SU-DHL-6 (cell line): ENCODE results near the gene ZBTB17.

Experiments
- H2AFZ ChIP-seq: fragments of 200-600 bp; sonication (generic); 2 replicates; pipeline ENCODE4 v1.6.1; 2014; ENCODE audit warnings: low read depth, mild to moderate bottlenecking, moderate library complexity, mixed read lengths, antibody characterized with exemption, low read length; ENCODE audit not compliant: severe bottlenecking
- H3F3A ChIP-seq: fragments of 200-600 bp; shearing (Covaris generic); 2 replicates; pipeline ENCODE4 v1.6.0; 2016; ENCODE audit warnings: antibody characterized with exemption, mild to moderate bottlenecking; ENCODE audit not compliant: insufficient read depth
- H3K27ac ChIP-seq: fragments of 200-600 bp; sonication (generic); 2 replicates; pipeline ENCODE4 v1.5.1; 2016; ENCODE audit warnings: low read depth, mild to moderate bottlenecking, low read length, moderate library complexity, mixed read lengths
- H3K27me3 ChIP-seq: fragments of 200-600 bp; sonication (generic), shearing (Covaris generic); 2 replicates; pipeline ENCODE4 v1.6.0; 2014; ENCODE audit warnings: mild to moderate bottlenecking, low read length
- H3K36me3 ChIP-seq: fragments of 200-600 bp; sonication (generic); 2 replicates; pipeline ENCODE4 v1.6.1; 2014; ENCODE audit warnings: mild to moderate bottlenecking, low read length, mixed read lengths
- H3K4me2 ChIP-seq: fragments of 300-600, 200-600 bp; shearing (Covaris generic), sonication (generic); 2 replicates; pipeline ENCODE4 v1.6.0; 2014; ENCODE audit warnings: low read length, low read depth, mild to moderate bottlenecking; ENCODE audit not compliant: poor library complexity, severe bottlenecking
- H3K4me3 ChIP-seq: fragments of 200-600 bp; sonication (generic); 2 replicates; pipeline ENCODE4 v1.5.1; 2014; ENCODE audit warnings: antibody characterized with exemption, low read length, mild to moderate bottlenecking, mixed read lengths; ENCODE audit not compliant: insufficient read depth, poor library complexity, severe bottlenecking
- H3K79me2 ChIP-seq: fragments of 200-600 bp; sonication (generic); 2 replicates; pipeline ENCODE4 v1.6.1; 2014; ENCODE audit warnings: mild to moderate bottlenecking, low read length, moderate library complexity; ENCODE audit not compliant: insufficient read depth
- H3K9ac ChIP-seq: fragments of 200-600 bp; sonication (generic); 2 replicates; pipeline ENCODE4 v1.7.0; 2014; ENCODE audit warnings: mild to moderate bottlenecking, low read length
- H3K9me2 ChIP-seq: fragments of 200-600 bp; sonication (generic); replicated peaks from 2 replicates; pipeline ENCODE4 v1.6.1; 2014; ENCODE audit warnings: low read length; ENCODE audit not compliant: insufficient read depth
- H3K9me3 ChIP-seq: fragments of 200-600 bp; sonication (generic); 2 replicates; pipeline ENCODE4 v1.6.1; 2014; ENCODE audit warnings: low read length, mixed read lengths; ENCODE audit not compliant: insufficient read depth
- H4K20me1 ChIP-seq: fragments of 200-600 bp; sonication (generic); 2 replicates; pipeline ENCODE4 v1.6.1; 2014; ENCODE audit warnings: low read depth, mild to moderate bottlenecking, antibody characterized with exemption, low read length, moderate library complexity, mixed read lengths
- EZH2phosphoT487 ChIP-seq: fragments of 200-600 bp; sonication (generic), shearing (Covaris generic); conservative IDR thresholded peaks from 2 replicates; pipeline ENCODE4 v1.6.1; 2018; ENCODE audit warnings: mild to moderate bottlenecking, antibody characterized with exemption, low read length, moderate library complexity, mixed read lengths
- TF ChIP-seq, protein P1 (sequence below): fragments of 200-600 bp; sonication (generic); IDR thresholded peaks from one replicate; pipeline ENCODE4 v1.5.1; 2017; ENCODE audit warnings: antibody characterized with exemption, mild to moderate bottlenecking, low read length, moderate library complexity; ENCODE audit not compliant: insufficient read depth, poor library complexity, severe bottlenecking

ZBTB17 gene

DNA sequence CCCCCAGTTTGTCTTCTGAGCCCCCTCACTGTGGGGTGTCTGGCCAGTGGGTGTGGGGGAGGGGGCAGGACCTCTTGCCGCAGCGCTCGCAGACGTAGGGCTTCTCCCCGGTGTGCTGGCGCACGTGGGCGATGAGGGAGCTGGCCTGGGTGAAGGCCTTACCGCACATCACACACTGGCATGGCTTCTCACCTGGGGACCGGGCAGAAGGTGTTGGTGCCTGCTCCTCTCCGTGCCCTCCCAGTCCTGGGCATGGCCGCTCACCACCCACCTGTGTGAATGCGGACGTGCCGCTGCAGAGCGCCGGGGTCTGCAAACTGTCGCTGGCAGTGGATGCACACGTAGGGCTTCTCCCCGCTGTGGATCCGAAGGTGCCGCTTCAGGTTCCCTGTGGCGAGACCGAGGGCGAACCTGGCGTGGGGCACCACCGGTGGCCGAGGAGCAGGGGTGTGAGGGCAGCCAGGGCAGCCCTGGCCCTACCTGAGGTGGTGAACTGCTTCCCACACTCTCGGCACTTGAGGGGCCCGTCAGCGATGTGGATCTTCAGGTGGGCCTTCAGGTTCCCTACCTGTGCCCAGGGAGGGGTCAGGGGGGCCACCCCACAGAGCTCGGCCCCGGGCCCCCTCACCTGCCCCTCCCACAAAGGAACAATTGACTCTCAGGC is 32.4 kb downstream of the ZBTB17 start:
- Histone ChIP-seq H3K4me3 (no peak overlapping the region), H3K79me2 (no peaks in the 10 kb centered on the region), H3K27ac (no peak overlapping the region), H3K27me3 (no peaks in the 10 kb centered on the region), H4K20me1 (no peaks in the 10 kb centered on the region; the same call in 1 of the 2 replicates), H3K9ac (no peak overlapping the region), H3K4me2 (no peak overlapping the region), H3K9me3 (no peaks in the 10 kb centered on the region), H3K9me2 (no peaks in the 10 kb centered on the region), H2AFZ (no peak overlapping the region), H3K36me3 (no peaks in the 10 kb centered on the region), H3F3A (peaks cover 17% of the 10 kb centered on the region; the same call in 1 of the 2 replicates)
- no peak for TF ChIP-seq EZH2phosphoT487
- TF ChIP-seq, protein P1, sequence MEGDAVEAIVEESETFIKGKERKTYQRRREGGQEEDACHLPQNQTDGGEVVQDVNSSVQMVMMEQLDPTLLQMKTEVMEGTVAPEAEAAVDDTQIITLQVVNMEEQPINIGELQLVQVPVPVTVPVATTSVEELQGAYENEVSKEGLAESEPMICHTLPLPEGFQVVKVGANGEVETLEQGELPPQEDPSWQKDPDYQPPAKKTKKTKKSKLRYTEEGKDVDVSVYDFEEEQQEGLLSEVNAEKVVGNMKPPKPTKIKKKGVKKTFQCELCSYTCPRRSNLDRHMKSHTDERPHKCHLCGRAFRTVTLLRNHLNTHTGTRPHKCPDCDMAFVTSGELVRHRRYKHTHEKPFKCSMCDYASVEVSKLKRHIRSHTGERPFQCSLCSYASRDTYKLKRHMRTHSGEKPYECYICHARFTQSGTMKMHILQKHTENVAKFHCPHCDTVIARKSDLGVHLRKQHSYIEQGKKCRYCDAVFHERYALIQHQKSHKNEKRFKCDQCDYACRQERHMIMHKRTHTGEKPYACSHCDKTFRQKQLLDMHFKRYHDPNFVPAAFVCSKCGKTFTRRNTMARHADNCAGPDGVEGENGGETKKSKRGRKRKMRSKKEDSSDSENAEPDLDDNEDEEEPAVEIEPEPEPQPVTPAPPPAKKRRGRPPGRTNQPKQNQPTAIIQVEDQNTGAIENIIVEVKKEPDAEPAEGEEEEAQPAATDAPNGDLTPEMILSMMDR = no peak

DNA sequence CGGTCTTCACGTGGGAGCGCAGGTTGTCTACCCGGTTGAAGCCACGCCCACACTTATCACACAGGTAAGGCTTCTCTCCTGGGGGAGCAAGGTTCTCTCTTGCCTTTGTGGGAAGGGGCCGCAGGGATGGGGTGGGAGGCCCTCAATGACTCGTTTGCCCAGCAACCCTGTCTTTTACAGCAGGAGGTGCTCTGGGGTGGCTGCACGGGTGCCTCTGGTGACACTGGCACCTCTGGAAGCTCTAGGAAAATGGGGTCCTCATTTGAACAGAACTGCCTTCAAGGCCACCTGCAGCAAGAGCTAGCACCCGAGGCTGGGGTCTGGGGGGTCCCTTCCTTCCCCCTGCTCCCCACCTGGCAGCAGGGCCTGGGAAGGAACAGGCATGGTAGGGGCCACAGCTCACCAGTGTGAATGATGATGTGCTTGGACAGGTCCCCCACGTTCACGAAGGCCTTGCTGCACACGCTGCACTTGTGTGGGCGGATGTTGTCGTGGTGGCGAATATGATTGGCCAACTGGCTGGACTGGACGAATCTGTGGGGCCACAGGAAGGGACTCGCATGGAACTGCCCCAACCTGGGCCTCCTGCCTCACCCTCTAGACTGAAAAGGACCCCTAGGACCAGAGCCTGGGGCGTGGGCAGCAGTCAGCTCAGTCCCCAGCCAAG is 33.1 kb downstream of the ZBTB17 start:
- H2AFZ ChIP-seq = no peak overlapping the region

DNA sequence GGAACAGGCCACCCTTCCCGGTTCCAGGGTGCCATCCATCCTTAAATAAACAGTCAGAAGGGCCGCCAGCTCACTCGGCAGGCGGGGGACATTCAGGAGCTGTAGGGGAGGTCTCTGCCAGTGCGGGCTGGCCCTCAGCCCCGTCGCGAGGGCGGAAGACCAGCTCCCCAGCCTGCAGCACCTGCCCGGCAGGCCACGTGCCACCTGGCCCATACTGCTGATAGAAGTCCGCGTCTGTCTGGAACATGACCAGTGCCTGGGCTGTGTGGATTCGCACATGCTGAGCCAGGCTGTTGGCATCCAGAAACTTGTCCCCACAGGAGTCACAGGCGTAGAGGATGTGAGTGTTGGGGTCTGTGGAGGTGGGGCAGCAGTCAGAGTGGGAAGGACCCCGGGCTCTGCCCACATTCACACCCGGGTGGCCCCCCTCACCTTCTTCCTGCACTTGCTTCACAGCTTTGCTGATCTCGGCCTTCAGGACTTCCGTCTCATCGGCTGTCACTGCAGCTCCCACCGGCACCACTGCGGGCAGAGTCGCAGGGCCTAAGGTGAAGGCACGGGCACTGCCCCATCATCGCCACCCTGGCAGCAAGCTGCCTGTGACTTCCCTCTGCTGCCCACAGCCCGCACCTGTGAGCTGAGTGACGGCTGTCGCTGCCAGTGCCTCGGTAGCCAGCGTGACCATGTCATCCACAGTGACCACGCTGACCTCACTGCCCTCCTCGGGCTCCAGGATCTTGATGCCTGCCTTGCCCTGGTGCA is 33.8 kb downstream of the ZBTB17 start:
- Histone ChIP-seq H3K9ac (no peak overlapping the region), H3K9me3 (no peaks in the 10 kb centered on the region), H3K79me2 (no peaks in the 10 kb centered on the region), H3K9me2 (no peaks in the 10 kb centered on the region), H3F3A (peaks cover 17% of the 10 kb centered on the region; the same call in 1 of the 2 replicates), H3K27ac (no peak overlapping the region), H3K4me3 (no peak overlapping the region), H3K4me2 (no peak overlapping the region), H4K20me1 (no peaks in the 10 kb centered on the region; the same call in 1 of the 2 replicates), H2AFZ (no peak overlapping the region), H3K36me3 (no peaks in the 10 kb centered on the region), H3K27me3 (no peaks in the 10 kb centered on the region)
- no peak for TF ChIP-seq EZH2phosphoT487
- TF ChIP-seq, protein P1 = no peak

More for the DNA sequence above, 33.1 kb downstream of the ZBTB17 start:
- no peaks in the 10 kb centered on the region for H3K9me3 ChIP-seq
- no peaks in the 10 kb centered on the region; the same call in 1 of the 2 replicates for H4K20me1 ChIP-seq
- no peaks in the 10 kb centered on the region for H3K27me3 ChIP-seq
- no peaks in the 10 kb centered on the region for H3K9me2 ChIP-seq
- peaks cover 17% of the 10 kb centered on the region; the same call in 1 of the 2 replicates for H3F3A ChIP-seq
- H3K9ac ChIP-seq = no peak overlapping the region
- H3K27ac ChIP-seq = no peak overlapping the region
- H3K36me3 ChIP-seq = no peaks in the 10 kb centered on the region
- no peak overlapping the region for H3K4me3 ChIP-seq
- H3K79me2 ChIP-seq = no peaks in the 10 kb centered on the region
- no peak for TF ChIP-seq EZH2phosphoT487
- TF ChIP-seq, protein P1 = no peak
- no peak overlapping the region for H3K4me2 ChIP-seq
